Liver (tissue), 3 donors: ENCODE results near the gene EP400.

Experiments
- CTCF ChIP-seq: fragments of 150-350 bp; IDR thresholded peaks from 2 replicates; pipeline ENCODE4 v1.5.1; 2017; ENCODE audit warnings: improper control_type of control experiment, low read depth, low read length; ENCODE audit not compliant: missing input control
- GABPA ChIP-seq, 2 donors: IDR thresholded peaks in 1 of 2; conservative IDR thresholded peaks in 1 of 2; 2 replicates each; pipeline ENCODE4 v1.6.1; 2016; ENCODE audit warnings: antibody characterized with exemption in 2 of 2, mild to moderate bottlenecking in 1 of 2, moderate library complexity in 1 of 2
- HNF4G ChIP-seq: IDR thresholded peaks from 2 replicates; pipeline ENCODE4 v1.6.1; 2016; ENCODE audit warnings: antibody characterized with exemption
- JUND ChIP-seq, 2 donors: IDR thresholded peaks; 2 replicates each; pipeline ENCODE4 v1.6.1; 2016; ENCODE audit warnings: antibody characterized with exemption in 2 of 2
- MAX ChIP-seq: IDR thresholded peaks from 2 replicates; pipeline ENCODE4 v1.6.1; 2016; ENCODE audit warnings: antibody characterized with exemption
- RAD21 ChIP-seq, 2 donors: IDR thresholded peaks; 2 replicates each; pipeline ENCODE4 v1.6.1; 2016; ENCODE audit warnings: antibody characterized with exemption in 2 of 2, mild to moderate bottlenecking in 2 of 2
- REST ChIP-seq: IDR thresholded peaks from 2 replicates; pipeline ENCODE4 v1.6.1; 2016; ENCODE audit warnings: antibody characterized with exemption, mild to moderate bottlenecking
- RXRA ChIP-seq, 2 donors: IDR thresholded peaks; 2 replicates each; pipeline ENCODE4 v1.6.1; 2017 to 2018; ENCODE audit warnings: antibody characterized with exemption in 2 of 2, mild to moderate bottlenecking in 1 of 2
- SP1 ChIP-seq: IDR thresholded peaks from 2 replicates; pipeline ENCODE4 v1.6.1; 2018; ENCODE audit warnings: antibody characterized with exemption, mild to moderate bottlenecking
- TAF1 ChIP-seq: conservative IDR thresholded peaks from 2 replicates; pipeline ENCODE4 v1.6.1; 2016; ENCODE audit warnings: antibody characterized with exemption, mild to moderate bottlenecking
- donor health status: healthy.
- donor health status: healthy.

GRCh38 chr12:131923260-131923659 lies 26.5 kb upstream of the EP400 start:
- TF ChIP-seq MAX (no peak), CTCF (no peak), RAD21 (IDR thresholded peaks at IDR 0.05) (no peak), TAF1 (no peak), REST (no peak), RXRA (IDR thresholded peaks at IDR 0.05) (no peak), JUND (IDR thresholded peaks at IDR 0.05) (no peak), SP1 (no peak), HNF4G (no peak), GABPA (IDR thresholded peaks at IDR 0.05 in 1 of 2, conservative IDR thresholded peaks at IDR 0.05 in 1 of 2) (no peak)
